HG03064 (cell line): ENCODE data around the gene CELSR1.

ENCODE experiments used
- ATAC-seq: cut with Tn5 transposase; IDR thresholded peaks from one replicate; pipeline ENCODE4 v1.9.1; 2021; ENCODE audit warnings: low read depth; ENCODE audit not compliant: unreplicated experiment

The CELSR1 gene

DNA sequence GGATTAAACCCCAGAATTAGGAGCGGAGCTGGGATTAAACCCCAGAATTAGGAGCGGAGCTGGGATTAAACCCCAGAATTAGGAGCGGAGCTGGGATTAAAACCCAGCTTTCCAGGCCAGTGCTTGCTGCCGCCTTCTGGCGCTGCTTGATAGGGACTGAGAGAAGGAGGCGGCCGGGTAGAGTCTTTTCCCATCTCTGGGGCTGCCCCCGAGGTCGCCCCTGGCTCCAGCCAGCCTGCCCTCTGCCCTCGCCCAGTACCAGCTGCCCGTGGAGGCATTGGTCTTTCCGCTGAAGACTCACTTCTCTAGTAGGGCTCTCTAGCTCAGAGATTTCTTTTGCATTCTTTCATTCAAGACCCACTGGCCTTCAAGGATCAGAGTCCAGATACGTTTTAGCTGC is 196.7 kb downstream of the CELSR1 start:
- no peak for ATAC-seq

- no peak for ATAC-seq
Observed at GRCh38 chr22:46339956-46340355, 197.5 kb downstream of the CELSR1 start.

- ATAC-seq: no peak
Observed at GRCh38 chr22:46338636-46339035, 198.8 kb downstream of the CELSR1 start.

DNA sequence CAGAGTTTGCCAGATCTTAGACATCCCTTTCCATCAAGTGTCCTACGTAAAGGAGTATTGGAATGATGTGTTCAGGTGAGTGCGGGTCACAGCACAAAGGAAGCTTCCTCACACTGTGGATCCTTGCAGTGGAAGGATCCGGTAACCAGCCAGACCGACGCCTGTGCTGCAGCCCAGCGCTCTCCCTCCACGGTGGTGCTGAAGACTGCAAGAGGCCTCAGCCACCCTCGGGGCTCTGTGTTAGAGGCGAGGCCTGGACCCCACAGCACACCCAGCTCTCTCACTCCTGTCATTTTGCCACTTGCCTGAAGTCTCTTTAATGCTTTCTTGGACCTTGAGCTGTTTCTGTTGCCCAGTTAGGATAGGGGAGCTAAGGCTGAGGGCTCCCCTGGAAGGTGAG is 199.6 kb downstream of the CELSR1 start:
- ATAC-seq: no peak

GRCh38 chr22:46336119-46337078 is 201.0 kb downstream of the CELSR1 start:
- ATAC-seq: no peak

- ATAC-seq: peak; percentile 76
Observed at GRCh38 chr22:46335201-46336118, 202.0 kb downstream of the CELSR1 start, which contains the start of gene TRMU. Gene TRMU (plus strand): TSS chr22:46335714. CDS start chr22:46335765, 51 bp downstream.

- no peak for ATAC-seq
Observed at GRCh38 chr22:46331496-46331895, 205.9 kb downstream of the CELSR1 start.

DNA sequence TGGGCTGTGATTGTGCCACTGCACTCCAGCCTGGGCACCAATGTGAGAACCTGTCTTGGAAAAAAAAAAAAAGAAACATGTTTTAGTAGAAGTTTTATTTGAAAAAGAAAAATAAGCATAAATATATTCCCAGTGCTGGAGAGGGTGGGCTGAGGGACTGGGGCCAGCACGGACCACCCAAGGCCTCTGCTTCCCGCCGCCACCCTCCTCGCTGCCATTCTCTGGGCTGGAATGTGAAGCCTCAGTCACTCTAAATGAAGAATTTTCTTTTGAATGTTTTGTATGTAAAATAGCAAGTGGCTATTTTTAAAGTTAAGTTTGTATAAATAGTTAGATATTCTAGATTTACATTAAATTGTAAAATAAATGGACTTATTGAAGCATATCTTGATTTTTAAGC is 207.0 kb downstream of the CELSR1 start:
- no peak for ATAC-seq

DNA sequence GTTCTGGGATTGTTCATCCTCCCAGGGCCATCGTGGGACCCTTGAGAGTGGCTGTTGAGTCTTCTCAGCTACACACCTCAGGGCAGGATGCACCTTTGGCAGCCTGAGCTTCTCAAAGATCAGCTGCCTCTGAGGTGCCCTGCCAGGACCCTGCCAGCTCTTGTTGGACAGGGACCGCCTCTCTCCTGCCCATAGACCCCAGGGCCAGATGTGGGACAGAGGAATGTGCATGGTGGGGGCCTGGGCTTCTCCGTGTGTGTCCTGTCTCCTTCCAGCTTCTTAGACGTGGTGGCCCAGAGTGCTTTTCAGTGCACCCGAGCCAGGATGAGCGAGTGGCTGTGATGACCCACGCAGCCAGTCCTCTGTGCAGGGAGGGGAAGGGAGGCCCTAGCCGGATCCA is 207.8 kb downstream of the CELSR1 start:
- ATAC-seq: no peak

- ATAC-seq: no peak
Observed at GRCh38 chr22:46328797-46329196, 208.6 kb downstream of the CELSR1 start.

DNA sequence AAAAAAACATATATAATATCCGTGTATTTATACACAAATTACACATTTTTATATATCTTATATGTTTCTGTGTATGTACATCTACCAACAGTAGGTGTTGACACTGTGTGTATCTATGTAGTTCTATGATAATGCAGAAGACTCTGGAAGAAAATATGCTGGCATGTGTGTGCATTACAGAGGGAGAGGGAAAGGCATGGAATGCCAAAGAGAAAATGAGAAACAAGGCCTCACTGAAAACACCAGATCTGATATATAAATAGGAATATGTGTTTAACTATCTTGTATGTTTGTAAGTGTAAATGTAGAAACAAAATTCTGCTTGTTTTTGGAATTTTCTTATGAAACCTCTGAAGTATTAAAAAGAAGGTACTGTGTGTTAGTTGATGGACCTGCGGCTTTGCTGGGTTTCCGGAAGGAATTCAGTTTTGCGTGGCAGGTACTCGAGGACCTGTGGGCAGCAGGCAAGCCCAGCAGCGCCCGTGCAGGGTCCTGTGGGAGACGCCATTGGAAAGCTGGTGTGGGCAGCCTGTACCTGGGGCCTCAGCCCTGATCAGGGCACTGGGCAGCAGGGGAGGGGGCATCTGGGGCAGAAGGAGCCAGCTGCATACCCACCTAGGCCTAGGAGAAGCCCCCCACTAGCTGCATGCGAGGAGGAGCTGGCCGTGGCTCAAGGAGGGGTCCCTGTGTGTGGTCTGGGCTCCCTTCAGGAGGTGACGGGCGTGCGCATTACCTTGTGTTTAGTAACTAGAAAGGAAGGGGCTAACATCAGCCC is 209.5 kb downstream of the CELSR1 start:
- ATAC-seq: no peak

GRCh38 chr22:46326066-46326680 is 211.2 kb downstream of the CELSR1 start:
- no peak for ATAC-seq

DNA sequence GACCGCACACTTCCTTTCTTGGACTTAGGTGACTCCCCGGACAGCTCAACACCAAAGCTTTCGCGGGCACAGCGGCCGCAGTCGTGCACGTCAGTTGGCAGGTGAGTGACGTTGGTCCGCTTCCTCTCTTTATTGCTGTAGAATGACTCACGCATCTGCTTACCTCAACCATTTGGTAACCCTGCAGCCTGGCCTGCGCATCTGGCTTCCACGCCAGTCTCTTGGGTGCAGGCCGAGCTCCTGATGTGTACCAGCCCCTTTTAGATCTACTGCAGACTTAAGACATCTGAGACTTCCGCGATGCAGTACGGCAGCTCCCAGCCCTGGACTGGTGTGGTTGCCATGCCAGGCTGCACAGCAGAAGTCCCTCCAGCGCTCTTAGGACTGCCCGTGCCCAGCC is 214.3 kb downstream of the CELSR1 start:
- ATAC-seq: no peak

DNA sequence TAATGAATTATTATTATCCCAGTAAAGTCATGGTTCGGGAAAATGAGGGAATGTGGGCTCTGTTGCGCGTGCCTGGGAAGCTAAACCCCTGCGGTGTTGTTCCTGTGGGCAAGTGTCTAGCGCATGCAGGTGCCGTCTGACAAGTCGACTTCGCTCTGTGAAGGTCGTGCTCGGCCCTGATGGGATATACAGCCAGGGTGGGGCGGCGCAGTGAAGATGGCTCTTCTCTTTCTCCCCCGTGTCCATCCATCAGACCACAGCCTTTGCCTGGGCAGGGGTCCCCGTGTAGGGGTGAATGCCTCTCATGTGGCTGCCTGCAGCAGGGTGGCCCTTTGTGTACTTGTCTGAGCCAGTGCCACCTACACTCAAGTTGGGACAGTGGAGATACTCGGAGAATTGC is 214.7 kb downstream of the CELSR1 start:
- ATAC-seq: no peak

DNA sequence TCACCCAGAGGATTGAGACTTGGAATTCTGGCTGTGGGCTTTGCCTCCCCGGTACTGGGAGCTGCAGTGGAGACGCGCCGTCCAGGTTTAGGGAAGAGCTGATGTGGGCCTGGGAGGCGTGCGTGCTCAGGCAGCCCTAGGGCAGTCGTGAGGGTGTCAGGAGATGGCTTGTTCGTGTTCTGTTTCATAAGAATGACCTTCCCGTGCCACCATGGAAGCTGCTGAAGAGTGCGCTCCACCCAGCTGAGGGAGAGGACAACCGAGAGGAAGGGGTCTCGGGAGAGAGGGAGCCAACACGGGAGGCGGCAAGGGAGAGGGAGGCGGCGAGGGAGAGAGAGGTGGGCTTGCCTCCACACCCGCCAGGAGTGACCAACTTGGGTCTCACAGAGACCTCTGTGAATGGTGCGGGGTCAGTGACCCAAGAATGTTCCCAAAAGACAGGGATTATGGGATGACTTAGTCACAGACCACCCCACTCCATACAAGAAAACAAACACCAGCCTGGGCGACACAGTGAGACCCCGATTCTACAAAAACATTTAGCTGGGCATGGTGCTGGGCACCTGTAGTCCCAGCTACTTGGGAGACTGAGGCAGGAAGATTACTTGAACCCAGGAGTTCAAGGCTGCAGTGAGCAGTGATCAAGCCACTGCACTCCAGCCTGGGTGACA is 216.6 kb downstream of the CELSR1 start:
- ATAC-seq: no peak

DNA sequence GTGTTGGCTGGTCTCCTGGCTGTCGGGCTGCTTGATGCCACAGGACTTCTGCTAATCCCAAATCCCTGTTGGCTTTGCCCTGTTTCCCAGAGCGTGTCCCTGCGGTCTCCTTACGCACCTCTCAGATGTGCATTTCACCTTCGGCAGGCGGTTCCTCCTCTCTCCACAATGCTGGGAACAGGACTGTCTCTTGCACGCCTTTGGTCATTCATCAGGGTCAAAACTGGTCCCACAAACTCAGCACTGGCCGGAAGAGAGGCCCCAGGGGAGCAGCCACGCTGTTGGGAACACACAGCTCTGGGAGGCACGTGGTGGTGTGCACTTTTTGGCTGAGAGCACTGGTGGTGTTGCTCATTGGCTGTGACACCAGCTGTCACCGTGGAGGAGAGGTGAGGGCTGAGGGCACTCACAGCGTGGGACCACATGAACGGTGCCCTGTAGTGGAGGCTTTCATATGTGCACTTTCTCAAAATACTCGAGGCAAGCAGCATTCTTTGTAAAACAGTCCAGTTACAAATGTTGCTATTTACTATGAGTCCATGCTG is 217.2 kb downstream of the CELSR1 start:
- no peak for ATAC-seq

DNA sequence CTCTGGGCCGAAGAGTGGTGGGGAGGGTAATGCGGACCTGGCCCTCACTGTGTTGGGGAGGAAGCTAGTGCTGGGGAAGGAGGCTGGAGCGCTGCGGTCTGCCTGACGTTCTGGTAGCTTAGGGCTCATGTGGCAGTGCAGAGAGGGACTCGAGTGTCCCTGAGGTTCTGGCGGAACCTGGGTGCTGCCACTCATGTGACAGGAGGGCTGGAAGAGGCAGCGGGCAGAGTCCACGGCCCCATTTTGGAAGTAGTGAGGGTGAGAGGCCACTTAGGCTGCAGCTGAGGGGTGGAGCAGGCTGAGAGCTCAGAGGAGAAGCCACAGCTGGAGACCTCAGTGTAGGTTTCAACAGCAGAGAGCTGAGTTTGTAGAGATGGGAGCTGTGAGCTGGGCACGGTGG is 218.1 kb downstream of the CELSR1 start:
- no peak for ATAC-seq

DNA sequence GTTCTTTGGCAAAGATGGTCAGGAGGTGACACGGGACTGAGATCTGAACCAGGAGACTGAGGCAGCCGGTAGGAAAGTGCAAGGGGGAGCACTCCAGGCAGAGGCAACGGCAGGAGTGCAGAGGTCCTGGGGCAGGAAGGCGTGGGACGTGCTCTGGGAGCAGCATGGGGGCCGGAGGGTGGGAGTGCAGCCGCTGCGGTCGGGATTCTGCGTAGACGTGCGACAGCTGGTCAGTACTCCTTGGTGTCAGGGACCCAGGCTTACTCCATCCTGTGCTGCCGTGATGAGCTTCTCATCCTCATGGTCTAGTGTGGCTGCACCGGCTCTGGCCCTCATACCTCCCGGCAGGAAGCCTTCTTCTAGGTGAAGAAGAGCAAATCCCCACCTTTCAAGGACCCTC is 218.8 kb downstream of the CELSR1 start:
- ATAC-seq: no peak

GRCh38 chr22:46317646-46318045 is 219.8 kb downstream of the CELSR1 start:
- no peak for ATAC-seq
